OCI-LY7 (cell line): ENCODE measurements around the gene HHLA2.

Experiments
- CTCF ChIP-seq: fragments of 200-600 bp; sonication (generic); conservative IDR thresholded peaks from 2 replicates; pipeline ENCODE4 v1.5.1; 2014; ENCODE audit warnings: mild to moderate bottlenecking, antibody characterized with exemption, low read length, moderate library complexity, mixed read lengths
- EZH2phosphoT487 ChIP-seq: fragments of 200-600 bp; sonication (generic); IDR thresholded peaks from 2 replicates; pipeline ENCODE4 v1.6.1; 2018; ENCODE audit warnings: low read depth, borderline replicate concordance, mild to moderate bottlenecking, mixed run types, antibody characterized with exemption, low read length, moderate library complexity, mixed read lengths

- no peak for TF ChIP-seq CTCF
- no peak for TF ChIP-seq EZH2phosphoT487
These were observed 111.5 kb downstream of the HHLA2 start for GRCh38 chr3:108407886-108408285.
